Upper lobe of right lung (tissue), 1 donor: ENCODE measurements around the gene INTS1. TPM values are rescaled to one million over a fixed set of nuclear protein-coding genes. Genes with fewer than 3 reads are reported as not detected.
A peak's percentile ranks its signal among the peaks of the same experiment; 100 is the strongest.

Experiments
- ATAC-seq: fragments of 200-7000 bp; cut with Tn5 transposase; one replicate; pipeline ENCODE4 v1.9.1; 2020; ENCODE audit warnings: mild to moderate bottlenecking, moderate library complexity
- DNase-seq: peaks from one replicate; pipeline ENCODE4 v3.0.0-alpha.2; 2020
- H3K27ac ChIP-seq: fragments of 200-600 bp; one replicate; pipeline ENCODE4 v1.8.0; 2022
- H3K27me3 ChIP-seq: fragments of 200-600 bp; one replicate; pipeline ENCODE4 v1.8.0; 2022; ENCODE audit warnings: mild to moderate bottlenecking
- H3K36me3 ChIP-seq: fragments of 200-600 bp; one replicate; pipeline ENCODE4 v1.8.0; 2022
- H3K4me1 ChIP-seq: fragments of 200-600 bp; one replicate; pipeline ENCODE4 v1.8.0; 2022
- H3K4me3 ChIP-seq: fragments of 200-600 bp; one replicate; pipeline ENCODE4 v1.8.0; 2022; ENCODE audit warnings: mild to moderate bottlenecking
- H3K9me3 ChIP-seq: fragments of 200-600 bp; one replicate; pipeline ENCODE4 v1.8.0; 2022
- CTCF ChIP-seq: fragments of 200-600 bp; IDR thresholded peaks from one replicate; pipeline ENCODE4 v1.8.0; 2022; ENCODE audit warnings: antibody characterized with exemption
- intact Hi-C: fragments of 100-400 bp; cut with DNase I; formaldehyde crosslinking; loops from one replicate; pipeline ENCODE4 v1.11.0; 2022
- total RNA-seq: library from RNA; stranded (reverse); fragmentation: NEBNext Ultra II Directional; extraction: Animal tissue kit (Norgen Biotek cat#: 25700); gene quantifications from one replicate; pipeline ENCODE4 v1.2.1, GENCODE V29; 2021
- donor health status: DM: no; HTN: yes; CAD: no; lungs with severe emphysema.

The INTS1 gene
- total RNA-seq, 1 donor from 2014 or later, result 49.2 TPM

GRCh38 chr7:1502845-1503244, 1.3 kb downstream of the INTS1 start:
- Histone ChIP-seq H3K27me3 (no peaks in the 10 kb centered on the region), H3K4me3 (peak overlapping the region; percentile 97), H3K4me1 (peaks cover 15% of the 10 kb centered on the region), H3K27ac (no peak overlapping the region), H3K9me3 (no peaks in the 10 kb centered on the region), H3K36me3 (peaks cover 45% of the 10 kb centered on the region)
- DNase-seq (no peak), ATAC-seq (no peak)
- intact Hi-C loops, result no loop called here
- no peak for TF ChIP-seq CTCF

DNA sequence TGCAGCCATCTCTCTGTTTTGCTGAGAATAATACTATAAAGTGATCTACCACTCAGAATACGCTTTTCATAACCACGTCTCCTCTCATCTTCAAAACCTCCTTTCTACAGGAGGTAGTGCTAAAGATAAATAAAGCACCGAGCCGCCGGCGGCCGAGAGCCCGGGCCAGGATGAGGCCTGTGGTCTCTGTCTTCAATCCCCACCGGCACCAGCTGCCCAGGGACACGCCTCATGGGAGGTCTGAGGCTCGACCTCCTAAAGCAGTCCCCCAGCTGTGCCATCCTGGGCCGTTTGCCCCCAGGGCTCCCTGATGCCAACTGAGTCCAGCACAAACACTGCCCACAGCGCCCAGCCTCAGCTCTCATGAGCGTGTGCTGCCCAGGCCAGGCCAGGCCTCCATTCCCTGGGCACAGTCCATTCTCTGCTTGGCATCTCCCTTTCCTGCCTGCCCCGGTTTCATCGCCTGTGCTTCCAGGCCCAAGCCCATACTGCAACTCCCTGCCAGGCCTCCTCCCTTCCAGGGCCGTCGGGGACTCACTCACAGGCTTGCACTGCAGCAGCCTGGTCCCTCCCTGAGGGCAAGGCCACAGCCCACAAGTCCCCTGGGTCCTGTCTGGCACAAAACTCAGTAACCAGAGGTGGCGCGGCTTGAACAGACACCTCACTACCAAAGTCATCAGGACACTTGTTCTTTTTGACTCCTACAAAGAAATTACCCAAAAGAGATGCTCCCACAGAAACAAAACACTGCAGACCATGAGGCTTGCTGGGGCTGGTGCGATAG, 2.5 kb downstream of the INTS1 start:
- no peak overlapping the region for H3K4me3 ChIP-seq
- no peak for TF ChIP-seq CTCF
- peaks cover 57% of the 10 kb centered on the region for H3K36me3 ChIP-seq
- no peaks in the 10 kb centered on the region for H3K9me3 ChIP-seq
- no peak overlapping the region for H3K27ac ChIP-seq
- H3K4me1 ChIP-seq, result peaks cover 12% of the 10 kb centered on the region
- ATAC-seq (no peak), DNase-seq (no peak)
- intact Hi-C loops, result no loop called here
- H3K27me3 ChIP-seq, result no peaks in the 10 kb centered on the region

DNA sequence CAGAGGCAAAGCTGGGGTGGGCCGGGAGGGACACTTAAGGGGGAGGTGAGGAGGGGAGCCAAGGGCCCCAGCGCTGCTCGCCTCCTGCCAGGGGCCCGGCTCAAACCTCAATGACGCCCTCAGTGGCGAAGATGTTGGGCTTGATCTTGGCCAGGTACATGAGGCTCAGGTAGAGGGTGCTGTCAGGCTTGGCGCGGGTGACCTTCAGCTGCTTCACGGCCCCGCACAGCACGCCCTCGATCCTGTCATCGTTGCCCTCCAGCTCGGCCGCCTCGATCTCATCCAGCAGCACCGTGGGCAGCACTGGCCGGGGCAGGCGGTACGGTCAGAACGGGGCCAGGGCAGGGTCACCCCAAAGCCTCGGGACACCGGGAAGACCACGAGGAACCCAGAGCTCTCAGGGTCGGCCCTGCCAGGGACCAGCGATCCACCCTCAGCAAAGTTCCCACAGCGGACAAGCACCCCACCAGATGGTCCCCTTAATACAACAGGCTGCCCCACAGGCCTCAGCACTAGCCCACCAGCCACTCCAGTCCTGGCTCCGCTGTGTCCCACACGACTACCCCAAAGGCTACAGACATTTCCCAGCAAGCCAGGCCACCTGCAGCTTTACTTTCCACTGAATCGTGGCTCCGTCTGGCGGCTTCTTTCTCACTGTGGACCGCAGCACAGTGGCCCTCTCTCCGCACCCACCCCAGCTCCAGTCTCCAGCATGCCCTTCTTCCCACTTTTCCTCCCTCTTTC, 4.0 kb downstream of the INTS1 start:
- ATAC-seq, result no peak
- Histone ChIP-seq H3K36me3 (peaks cover 68% of the 10 kb centered on the region), H3K4me1 (peaks cover 11% of the 10 kb centered on the region), H3K27ac (no peak overlapping the region), H3K4me3 (no peak overlapping the region), H3K9me3 (no peaks in the 10 kb centered on the region), H3K27me3 (no peaks in the 10 kb centered on the region)
- intact Hi-C loops, result no loop called here
- no peak for TF ChIP-seq CTCF
- no peak for DNase-seq

DNA sequence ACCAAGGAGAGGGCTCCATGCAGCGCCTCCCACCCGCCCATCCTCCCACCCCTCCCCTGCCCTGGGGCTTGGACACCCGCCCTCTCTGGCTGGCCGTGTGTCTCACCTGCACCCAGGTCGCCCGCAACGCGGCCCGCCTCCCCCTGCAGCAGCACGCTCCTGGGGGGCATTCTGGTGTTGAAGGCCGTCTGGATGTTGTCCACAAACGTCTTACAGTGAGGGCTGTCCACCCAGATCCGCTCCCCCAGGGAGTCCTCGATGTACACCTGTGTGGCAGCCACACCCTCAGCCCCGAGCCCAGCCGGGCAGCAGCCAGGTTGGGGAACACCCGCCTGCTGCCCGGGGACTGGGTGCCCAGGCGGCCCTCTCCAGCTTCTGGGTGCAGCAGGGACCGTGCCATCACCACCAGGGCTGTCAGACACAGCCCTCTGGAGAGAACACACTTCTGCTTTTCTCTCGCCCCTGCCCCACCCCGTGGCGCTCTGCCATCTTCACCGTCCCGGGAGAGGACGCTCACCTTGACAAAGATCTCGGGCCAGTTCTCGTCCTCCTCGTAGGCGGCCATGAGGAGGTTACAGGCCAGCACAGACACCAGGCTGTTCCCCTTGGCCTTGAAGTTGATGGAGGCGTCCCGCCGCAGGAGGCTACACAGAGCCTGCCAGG, 4.7 kb downstream of the INTS1 start:
- Histone ChIP-seq H3K27ac (no peak overlapping the region), H3K4me1 (peaks cover 11% of the 10 kb centered on the region), H3K36me3 (peaks cover 76% of the 10 kb centered on the region), H3K27me3 (no peaks in the 10 kb centered on the region), H3K4me3 (no peak overlapping the region), H3K9me3 (no peaks in the 10 kb centered on the region)
- ATAC-seq, result no peak
- TF ChIP-seq CTCF, result no peak
- no peak for DNase-seq
- intact Hi-C loops, result no loop called here

DNA sequence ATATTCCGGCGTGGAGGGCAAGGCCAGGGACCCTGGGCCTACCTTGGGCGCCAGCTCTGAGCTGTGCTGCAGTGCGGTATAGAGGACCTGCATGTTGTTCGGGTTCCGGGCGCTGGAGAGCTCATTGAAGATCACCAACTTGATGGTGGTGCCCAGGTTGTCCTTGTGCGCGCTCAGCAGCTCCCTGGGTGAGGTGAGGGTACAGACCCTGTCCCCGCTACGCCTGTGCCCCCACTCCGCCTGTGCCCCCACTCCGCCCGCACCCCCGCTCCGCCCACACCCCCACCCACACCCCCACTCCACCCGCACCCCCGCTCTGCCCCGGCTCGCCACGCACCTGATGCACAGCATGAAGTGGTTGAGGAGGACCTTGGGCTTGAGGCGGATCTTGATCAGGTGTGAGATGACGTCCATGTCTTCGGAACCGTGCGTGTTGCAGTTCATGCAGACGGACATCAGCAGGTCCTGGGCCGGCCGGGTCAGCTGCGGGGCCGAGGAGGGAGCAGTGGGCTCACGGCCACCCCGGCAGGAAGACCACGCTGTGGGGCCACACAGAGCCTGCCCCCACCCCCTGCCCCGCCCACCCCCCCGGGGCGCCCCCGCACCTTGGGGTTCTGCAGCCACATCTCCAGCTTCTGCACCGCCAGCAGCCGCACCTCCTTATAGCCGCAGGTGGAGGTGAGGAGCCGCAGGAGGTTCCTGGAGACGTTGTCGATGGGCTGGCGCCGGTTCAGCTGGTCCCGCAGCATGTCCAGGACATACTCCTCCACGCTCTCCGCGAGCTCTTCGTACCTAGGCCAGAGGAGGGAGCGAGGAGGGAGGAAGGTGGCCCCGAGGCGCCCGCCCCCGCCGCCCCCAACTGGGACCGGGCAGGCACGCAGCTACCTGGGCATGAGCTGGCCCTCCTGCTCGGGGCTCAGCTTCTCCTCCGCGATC, 5.6 kb downstream of the INTS1 start:
- H3K27ac ChIP-seq, result no peak overlapping the region
- DNase-seq, result no peak
- TF ChIP-seq CTCF, result no peak
- no peak overlapping the region for H3K4me3 ChIP-seq
- H3K36me3 ChIP-seq, result peaks cover 84% of the 10 kb centered on the region
- no peaks in the 10 kb centered on the region for H3K9me3 ChIP-seq
- ATAC-seq, result no peak
- peaks cover 11% of the 10 kb centered on the region for H3K4me1 ChIP-seq
- H3K27me3 ChIP-seq, result no peaks in the 10 kb centered on the region
- intact Hi-C loops, result no loop called here
